ENCODE data around the gene PPP1R12C.
"Not testable (repeated sequence)": the region's sequence is repeated elsewhere in the genome, so short reads cannot be mapped to it uniquely, and the experiment has no call there.

The PPP1R12C gene

GRCh38 chr19:55156202-55157063 is 39.0 kb upstream of the PPP1R12C start:
- Histone ChIP-seq H3K4me3 (ENCODE audit: low read length) (no peak overlapping the region), H3K9ac (ENCODE audit: low read depth, low read length) (no peak overlapping the region)

DNA sequence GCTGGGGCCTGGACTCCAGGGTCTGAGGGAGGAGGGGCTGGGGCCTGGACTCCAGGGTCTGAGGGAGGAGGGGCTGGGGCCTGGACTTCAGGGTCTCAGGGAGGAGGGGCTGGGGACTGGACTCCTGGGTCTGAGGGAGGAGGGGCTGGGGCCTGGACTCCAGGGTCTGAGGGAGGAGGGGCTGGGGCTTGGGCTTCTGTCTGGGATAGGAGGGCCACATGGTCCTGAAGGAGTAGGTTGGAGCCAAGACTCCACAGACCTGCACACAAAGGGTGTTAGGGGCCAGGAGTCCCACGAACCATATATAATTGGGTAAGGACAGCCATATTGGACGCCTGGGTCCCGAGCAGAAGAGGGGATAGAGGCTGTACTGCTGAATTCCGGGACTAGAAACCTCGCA is 38.3 kb upstream of the PPP1R12C start:
- not testable (repeated sequence) for H3K9me3 ChIP-seq (replicated peaks; ENCODE audit: low read length); H3K4me3 ChIP-seq (ENCODE audit: low read length); H3K27me3 ChIP-seq (ENCODE audit: control insufficient read depth, insufficient read depth, low read length); H3K4me1 ChIP-seq (ENCODE audit: control insufficient read depth, insufficient read depth, low read length); H3K9ac ChIP-seq (ENCODE audit: low read depth, low read length); H3K36me3 ChIP-seq (ENCODE audit: insufficient read depth, low read length)
- H3K4me2 ChIP-seq (ENCODE audit: low read length) = peak overlapping the region; percentile 25

More at GRCh38 chr19:55156202-55157063, 39.0 kb upstream of the PPP1R12C start:
- Histone ChIP-seq H3K9me3 (replicated peaks; ENCODE audit: low read length) (no peaks in the 10 kb centered on the region), H3K36me3 (ENCODE audit: insufficient read depth, low read length) (no peaks in the 10 kb centered on the region), H3K4me2 (ENCODE audit: low read length) (peak overlapping the region; percentile 25), H3K4me1 (ENCODE audit: control insufficient read depth, insufficient read depth, low read length) (peaks cover 8% of the 10 kb centered on the region), H3K27me3 (ENCODE audit: control insufficient read depth, insufficient read depth, low read length) (peaks cover 10% of the 10 kb centered on the region)

- H3K27me3 ChIP-seq (ENCODE audit: control insufficient read depth, insufficient read depth, low read length) = peaks cover 16% of the 10 kb centered on the region
- no peaks in the 10 kb centered on the region for H3K36me3 ChIP-seq (ENCODE audit: insufficient read depth, low read length)
- H3K9me3 ChIP-seq (replicated peaks; ENCODE audit: low read length) = no peaks in the 10 kb centered on the region
- no peak overlapping the region for H3K4me3 ChIP-seq (ENCODE audit: low read length)
- H3K9ac ChIP-seq (ENCODE audit: low read depth, low read length) = no peak overlapping the region
- H3K4me2 ChIP-seq (ENCODE audit: low read length) = no peak overlapping the region
- H3K4me1 ChIP-seq (ENCODE audit: control insufficient read depth, insufficient read depth, low read length) = peaks cover under 1% of the 10 kb centered on the region
Measured at GRCh38 chr19:55153652-55154264, 36.3 kb upstream of the PPP1R12C start.

DNA sequence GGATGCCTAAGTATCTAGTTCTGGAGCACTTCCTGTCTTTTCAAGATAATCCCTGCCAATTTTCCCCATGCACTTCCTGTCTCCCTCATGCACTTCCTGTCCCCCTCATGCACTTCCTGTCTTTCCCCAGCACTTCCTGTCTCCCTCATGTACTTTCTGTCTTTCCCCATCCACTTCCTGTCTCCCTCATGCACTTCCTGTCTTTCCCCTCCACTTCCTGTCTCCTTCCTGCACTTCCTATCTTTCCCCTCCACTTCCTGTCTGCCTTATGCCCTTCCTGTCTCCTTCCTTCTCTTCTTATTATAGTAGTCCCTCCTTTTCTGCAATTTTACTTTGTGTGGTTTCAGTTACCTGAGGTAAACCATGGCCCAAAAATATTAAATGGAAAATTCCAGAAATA is 34.6 kb upstream of the PPP1R12C start:
- peaks cover 23% of the 10 kb centered on the region for H3K27me3 ChIP-seq (ENCODE audit: control insufficient read depth, insufficient read depth, low read length)

DNA sequence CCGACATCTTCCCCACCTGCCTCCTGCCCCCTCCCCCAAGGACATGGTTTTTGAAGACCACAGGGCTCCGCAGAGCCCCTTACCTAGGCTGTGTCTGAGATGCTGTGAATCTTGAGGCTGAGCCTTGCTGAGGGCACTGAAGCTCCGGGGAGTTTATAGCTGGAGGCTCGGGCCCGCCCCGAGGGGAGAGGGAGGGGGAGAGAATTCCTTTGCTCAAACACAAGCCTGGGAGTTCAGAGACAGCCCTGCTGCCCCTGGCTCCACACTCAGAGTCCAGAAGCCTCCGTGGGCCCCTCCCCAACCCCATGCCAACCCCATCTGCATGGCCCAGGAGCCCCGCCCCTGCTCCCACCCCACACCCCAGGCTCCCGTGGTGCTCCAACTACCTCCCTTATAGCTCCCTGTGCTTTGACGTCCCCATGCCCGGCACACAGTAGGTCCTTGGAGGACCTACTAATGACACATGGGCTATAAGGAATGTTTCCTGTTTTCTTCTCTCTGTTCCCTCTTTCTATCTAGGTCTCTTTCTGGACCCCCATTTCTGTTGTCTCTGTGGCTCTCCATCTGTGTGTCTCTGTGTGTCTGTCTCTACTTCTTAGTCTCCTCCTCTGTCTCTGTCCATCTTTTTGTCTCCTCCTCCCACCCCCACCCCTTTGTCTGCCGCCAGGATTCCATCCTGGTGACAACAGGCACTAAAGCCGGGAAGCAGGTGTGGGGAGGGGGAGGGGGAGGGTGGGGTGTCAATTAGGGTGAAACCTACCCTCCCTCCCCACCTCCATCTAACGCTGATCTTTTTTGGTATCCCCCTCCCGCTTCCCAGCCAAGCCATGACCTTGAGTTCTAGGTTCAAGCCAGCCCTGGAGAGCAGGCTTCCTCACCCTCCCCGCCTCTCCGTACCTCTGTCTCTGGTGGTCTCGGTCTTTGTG is 31.9 kb upstream of the PPP1R12C start, which contains the start of gene TNNT1:
TSS of gene TNNT1 (minus strand) at position 129 of the 926 bp plus-strand sequence. CDS start 2,049 bp downstream, outside the sequence.
- Histone ChIP-seq H3K27me3 (ENCODE audit: control insufficient read depth, insufficient read depth, low read length) (peaks cover 32% of the 10 kb centered on the region), H3K9ac (ENCODE audit: low read depth, low read length) (no peak within 1 kb of the TSS), H3K9me3 (replicated peaks; ENCODE audit: low read length) (no peaks in the 10 kb centered on the region), H3K4me2 (ENCODE audit: low read length) (no peak within 1 kb of the TSS), H3K4me3 (ENCODE audit: low read length) (no peak within 1 kb of the TSS), H3K4me1 (ENCODE audit: control insufficient read depth, insufficient read depth, low read length) (no peaks in the 10 kb centered on the region), H3K36me3 (ENCODE audit: insufficient read depth, low read length) (no peaks in the 10 kb centered on the region)

More for the DNA sequence above, 34.6 kb upstream of the PPP1R12C start:
- Histone ChIP-seq H3K4me1 (ENCODE audit: control insufficient read depth, insufficient read depth, low read length) (no peaks in the 10 kb centered on the region), H3K36me3 (ENCODE audit: insufficient read depth, low read length) (no peaks in the 10 kb centered on the region), H3K4me2 (ENCODE audit: low read length) (no peak overlapping the region), H3K4me3 (ENCODE audit: low read length) (no peak overlapping the region), H3K9ac (ENCODE audit: low read depth, low read length) (no peak overlapping the region), H3K9me3 (replicated peaks; ENCODE audit: low read length) (no peaks in the 10 kb centered on the region)

DNA sequence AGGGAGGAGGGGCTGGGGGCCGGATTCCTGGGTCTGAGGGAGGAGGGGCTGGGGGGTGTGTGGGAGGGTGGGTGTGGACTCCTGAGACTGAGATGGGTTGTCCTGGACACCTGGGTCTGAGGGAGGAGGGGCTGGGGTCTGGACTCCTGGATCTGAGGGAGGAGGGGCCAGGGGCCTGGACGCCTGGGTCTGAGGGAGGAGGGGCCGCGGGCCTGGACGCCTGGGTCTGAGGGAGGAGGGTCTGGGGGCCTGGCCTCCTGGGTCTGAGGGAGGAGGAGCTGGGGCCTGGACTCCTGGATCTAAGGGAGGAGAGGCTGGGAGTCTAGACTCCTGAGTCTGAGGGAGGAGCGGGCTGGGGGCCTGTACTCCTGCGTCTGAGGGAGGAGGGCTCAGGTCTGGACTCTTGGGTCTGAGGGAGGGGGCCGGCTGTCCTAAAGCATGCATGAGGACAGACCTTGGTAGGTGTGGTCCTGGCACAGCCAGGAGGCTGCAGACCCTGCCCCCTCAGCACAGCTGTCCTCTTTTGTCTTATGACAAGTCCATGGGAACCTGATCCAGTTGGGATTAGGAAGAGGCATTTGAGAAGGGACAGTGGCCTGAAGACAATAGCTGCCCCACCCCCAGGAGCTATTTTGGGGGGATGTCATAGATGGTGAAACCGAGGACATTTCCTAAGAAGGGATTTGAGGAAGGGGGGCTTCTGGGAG is 30.3 kb upstream of the PPP1R12C start:
- H3K9me3 ChIP-seq (replicated peaks; ENCODE audit: low read length) = no peaks in the 10 kb centered on the region
- no peaks in the 10 kb centered on the region for H3K4me1 ChIP-seq (ENCODE audit: control insufficient read depth, insufficient read depth, low read length)
- H3K4me2 ChIP-seq (ENCODE audit: low read length) = no peak overlapping the region
- H3K36me3 ChIP-seq (ENCODE audit: insufficient read depth, low read length) = no peaks in the 10 kb centered on the region
- peaks cover 30% of the 10 kb centered on the region for H3K27me3 ChIP-seq (ENCODE audit: control insufficient read depth, insufficient read depth, low read length)
- H3K9ac ChIP-seq (ENCODE audit: low read depth, low read length) = no peak overlapping the region
- no peak overlapping the region for H3K4me3 ChIP-seq (ENCODE audit: low read length)

GRCh38 chr19:55146705-55147273 is 29.4 kb upstream of the PPP1R12C start:
- H3K4me3 ChIP-seq (ENCODE audit: low read length) = no peak overlapping the region
- H3K27me3 ChIP-seq (ENCODE audit: control insufficient read depth, insufficient read depth, low read length) = peaks cover 30% of the 10 kb centered on the region
- no peaks in the 10 kb centered on the region for H3K9me3 ChIP-seq (replicated peaks; ENCODE audit: low read length)

DNA sequence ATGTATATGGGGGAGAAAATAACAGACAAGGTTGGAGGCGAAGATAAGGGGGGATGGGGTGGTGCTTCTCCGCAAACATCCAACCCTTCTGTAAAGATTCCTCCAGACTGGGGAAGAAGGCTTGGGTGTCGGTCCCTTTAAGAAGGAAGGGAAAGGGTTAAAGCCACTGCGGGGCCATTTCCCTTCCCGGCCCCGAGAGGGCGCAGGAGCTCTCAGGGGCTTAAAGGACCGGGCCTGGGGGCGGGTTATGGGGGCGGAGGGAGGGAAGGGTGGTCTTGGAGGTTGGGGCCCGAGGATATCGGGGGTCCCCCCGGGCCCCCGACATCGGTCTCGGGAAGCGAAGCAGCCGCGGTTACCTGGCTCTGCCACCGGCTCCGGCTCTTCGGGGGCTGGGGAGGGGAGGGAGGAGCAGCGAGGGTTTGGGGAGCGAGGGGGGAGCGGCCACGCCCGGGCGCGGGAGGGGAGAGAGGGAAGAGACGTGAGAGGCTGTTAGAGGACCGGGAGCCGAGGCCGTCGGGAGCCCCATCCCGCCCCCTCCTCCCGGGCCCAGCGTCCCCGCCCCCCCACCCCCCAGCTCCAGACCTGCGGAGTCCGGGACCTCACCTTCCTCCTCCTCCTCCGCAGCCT is 28.8 kb upstream of the PPP1R12C start:
- Histone ChIP-seq H3K4me1 (ENCODE audit: control insufficient read depth, insufficient read depth, low read length) (no peaks in the 10 kb centered on the region), H3K36me3 (ENCODE audit: insufficient read depth, low read length) (no peaks in the 10 kb centered on the region), H3K4me3 (ENCODE audit: low read length) (no peak overlapping the region), H3K27me3 (ENCODE audit: control insufficient read depth, insufficient read depth, low read length) (peaks cover 30% of the 10 kb centered on the region), H3K4me2 (ENCODE audit: low read length) (no peak overlapping the region), H3K9me3 (replicated peaks; ENCODE audit: low read length) (no peaks in the 10 kb centered on the region), H3K9ac (ENCODE audit: low read depth, low read length) (no peak overlapping the region)

More at GRCh38 chr19:55146705-55147273, 29.4 kb upstream of the PPP1R12C start:
- Histone ChIP-seq H3K9ac (ENCODE audit: low read depth, low read length) (no peak overlapping the region), H3K36me3 (ENCODE audit: insufficient read depth, low read length) (no peaks in the 10 kb centered on the region), H3K4me1 (ENCODE audit: control insufficient read depth, insufficient read depth, low read length) (no peaks in the 10 kb centered on the region), H3K4me2 (ENCODE audit: low read length) (no peak overlapping the region)

GRCh38 chr19:55145232-55145631 is 27.8 kb upstream of the PPP1R12C start:
- no peaks in the 10 kb centered on the region for H3K9me3 ChIP-seq (replicated peaks; ENCODE audit: low read length)
- no peak overlapping the region for H3K4me2 ChIP-seq (ENCODE audit: low read length)
- no peak overlapping the region for H3K4me3 ChIP-seq (ENCODE audit: low read length)
- peaks cover 28% of the 10 kb centered on the region for H3K27me3 ChIP-seq (ENCODE audit: control insufficient read depth, insufficient read depth, low read length)
- no peaks in the 10 kb centered on the region for H3K4me1 ChIP-seq (ENCODE audit: control insufficient read depth, insufficient read depth, low read length)
- H3K9ac ChIP-seq (ENCODE audit: low read depth, low read length) = no peak overlapping the region
- H3K36me3 ChIP-seq (ENCODE audit: insufficient read depth, low read length) = no peaks in the 10 kb centered on the region

DNA sequence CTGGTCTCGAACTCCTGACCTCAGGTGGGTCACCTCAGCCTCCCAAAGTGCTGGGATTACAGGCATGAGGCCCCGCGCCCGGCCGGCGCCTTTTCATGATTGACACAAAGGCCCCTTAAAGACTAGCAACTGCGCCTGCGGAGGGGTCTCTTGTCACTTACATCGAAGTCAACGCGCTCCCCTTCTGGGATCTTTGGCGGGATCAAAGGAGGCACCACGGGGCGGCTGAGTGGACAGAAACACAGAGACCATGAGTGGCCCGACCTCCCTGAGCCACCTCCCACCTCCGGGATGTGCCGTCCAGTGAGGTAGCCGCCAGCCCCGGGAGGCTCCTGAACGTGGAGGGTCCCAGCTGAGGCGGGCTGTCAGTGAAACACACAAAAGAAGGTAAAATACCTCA is 24.3 kb upstream of the PPP1R12C start:
- H3K4me2 ChIP-seq (ENCODE audit: low read length) = no peak overlapping the region
- H3K9ac ChIP-seq (ENCODE audit: low read depth, low read length) = no peak overlapping the region
- peaks cover 10% of the 10 kb centered on the region for H3K27me3 ChIP-seq (ENCODE audit: control insufficient read depth, insufficient read depth, low read length)
- no peak overlapping the region for H3K4me3 ChIP-seq (ENCODE audit: low read length)
- H3K36me3 ChIP-seq (ENCODE audit: insufficient read depth, low read length) = no peaks in the 10 kb centered on the region
- H3K4me1 ChIP-seq (ENCODE audit: control insufficient read depth, insufficient read depth, low read length) = no peaks in the 10 kb centered on the region
- no peaks in the 10 kb centered on the region for H3K9me3 ChIP-seq (replicated peaks; ENCODE audit: low read length)

Data from skeletal muscle satellite cell (primary cell).